HT1080 (cell line): ENCODE results near the gene PKLR. TPM values are rescaled to one million over a fixed set of nuclear protein-coding genes. Genes with fewer than 3 reads are reported as not detected.

Source experiments
- DNase-seq: peaks from one replicate; pipeline ENCODE4 v3.0.0-alpha.2; 2015; ENCODE audit warnings: low read depth
- total RNA-seq: library from RNA; depleted of rRNA; stranded (reverse); fragments of >200 nt; shearing (Covaris generic); gene quantifications from 2 replicates; pipeline ENCODE4 v1.2.3, GENCODE V29; 2014

PKLR gene
- total RNA-seq, 1 experiment from 2014 or later, result not detected

DNA sequence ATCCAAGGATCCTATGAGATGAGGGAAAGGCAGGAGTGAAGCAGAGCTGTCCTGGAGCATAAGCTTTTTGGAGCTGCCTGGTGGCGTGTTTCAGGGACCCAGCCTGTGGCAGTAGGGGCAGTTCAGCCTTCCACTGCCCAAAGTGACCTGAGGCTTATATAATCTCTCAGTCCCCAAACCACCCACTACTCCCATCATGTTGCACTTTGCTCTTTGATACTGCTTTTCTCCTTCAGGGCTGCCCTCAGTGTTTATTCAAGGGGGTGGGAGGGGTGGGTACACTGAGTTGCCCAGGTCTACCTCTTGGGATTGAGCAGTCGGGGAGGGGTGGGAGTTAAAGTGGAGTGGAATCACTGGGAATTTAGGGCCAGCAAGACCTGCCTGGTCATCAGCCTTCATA is 14.7 kb downstream of the PKLR start:
- no peak for DNase-seq

DNA sequence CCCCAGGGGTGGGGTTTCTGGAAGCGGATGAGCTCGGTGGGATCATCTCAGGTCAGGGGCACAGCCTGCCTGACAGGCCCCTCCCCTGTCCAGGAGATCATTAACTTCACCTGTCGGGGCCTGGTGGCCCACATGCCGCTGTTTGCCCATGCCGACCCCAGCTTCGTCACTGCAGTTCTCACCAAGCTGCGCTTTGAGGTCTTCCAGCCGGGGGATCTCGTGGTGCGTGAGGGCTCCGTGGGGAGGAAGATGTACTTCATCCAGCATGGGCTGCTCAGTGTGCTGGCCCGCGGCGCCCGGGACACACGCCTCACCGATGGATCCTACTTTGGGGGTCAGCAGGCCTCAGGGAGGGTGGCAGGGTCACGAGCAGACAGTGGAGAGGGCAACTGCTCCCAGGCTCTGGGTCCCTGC is 15.6 kb downstream of the PKLR start:
- DNase-seq, result no peak

DNA sequence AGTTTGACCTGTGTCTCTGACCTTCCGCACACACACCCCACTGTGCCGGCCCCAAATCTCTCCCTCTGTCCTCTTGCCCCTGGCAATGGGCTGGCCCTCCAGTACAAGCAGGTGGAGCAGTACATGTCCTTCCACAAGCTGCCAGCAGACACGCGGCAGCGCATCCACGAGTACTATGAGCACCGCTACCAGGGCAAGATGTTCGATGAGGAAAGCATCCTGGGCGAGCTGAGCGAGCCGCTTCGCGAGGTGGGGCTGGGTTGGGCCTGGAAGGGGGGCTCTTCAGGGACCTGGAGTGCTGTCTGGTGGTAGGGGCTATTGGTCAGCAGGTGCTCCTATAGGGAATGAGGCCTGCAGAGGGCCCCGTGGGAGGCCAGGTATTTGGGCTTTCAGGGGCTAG is 16.2 kb downstream of the PKLR start:
- DNase-seq, result no peak

DNA sequence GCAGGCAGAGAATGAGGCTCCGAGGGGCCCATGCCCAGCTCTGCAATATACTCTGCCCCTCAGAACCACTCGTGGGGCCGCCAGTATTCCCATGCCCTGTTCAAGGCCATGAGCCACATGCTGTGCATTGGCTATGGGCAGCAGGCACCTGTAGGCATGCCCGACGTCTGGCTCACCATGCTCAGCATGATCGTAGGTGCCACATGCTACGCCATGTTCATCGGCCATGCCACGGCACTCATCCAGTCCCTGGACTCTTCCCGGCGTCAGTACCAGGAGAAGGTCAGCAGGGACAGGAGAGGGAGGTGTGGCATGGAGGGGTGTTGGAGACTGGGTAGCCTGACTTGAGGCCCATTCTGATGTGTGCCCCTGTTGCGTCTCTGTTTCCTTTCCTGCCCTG is 16.8 kb downstream of the PKLR start:
- no peak for DNase-seq

DNA sequence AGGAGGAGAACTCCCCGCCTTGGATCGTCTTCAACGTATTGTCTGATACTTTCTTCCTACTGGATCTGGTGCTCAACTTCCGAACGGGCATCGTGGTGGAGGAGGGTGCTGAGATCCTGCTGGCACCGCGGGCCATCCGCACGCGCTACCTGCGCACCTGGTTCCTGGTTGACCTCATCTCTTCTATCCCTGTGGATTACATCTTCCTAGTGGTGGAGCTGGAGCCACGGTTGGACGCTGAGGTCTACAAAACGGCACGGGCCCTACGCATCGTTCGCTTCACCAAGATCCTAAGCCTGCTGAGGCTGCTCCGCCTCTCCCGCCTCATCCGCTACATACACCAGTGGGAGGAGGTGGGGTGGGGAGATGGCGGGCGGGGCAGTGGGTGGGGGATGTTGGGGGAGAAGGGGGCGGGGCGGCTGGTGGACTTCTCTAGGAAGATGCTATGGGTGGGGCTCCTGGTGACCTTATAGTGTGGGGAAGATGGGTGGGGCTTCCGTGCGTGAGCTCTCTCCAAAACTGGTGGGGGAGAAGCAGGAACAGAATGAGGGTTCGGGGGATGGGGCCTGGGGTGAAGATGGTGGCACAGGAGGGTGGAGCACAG is 18.6 kb downstream of the PKLR start:
- no peak for DNase-seq

DNA sequence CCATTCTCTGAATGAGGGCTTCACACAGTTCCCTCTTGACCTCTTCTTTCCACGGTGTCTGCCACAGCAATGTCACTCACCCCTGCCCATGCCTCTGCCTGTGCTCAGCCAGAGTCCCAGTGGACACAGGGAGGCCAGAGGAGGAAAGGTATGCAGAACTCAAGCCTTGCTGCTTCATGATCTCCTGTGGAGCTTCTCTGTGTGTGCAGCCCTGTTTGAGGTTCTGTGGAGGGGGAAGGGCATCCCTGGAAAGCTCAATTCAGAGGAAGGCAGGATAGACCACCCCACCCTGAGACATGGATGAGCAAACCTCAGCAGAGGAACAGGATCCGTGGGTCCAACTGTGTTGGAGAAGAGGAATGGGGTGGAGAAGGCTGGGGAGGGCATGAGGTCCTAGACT is 22.0 kb downstream of the PKLR start:
- no peak for DNase-seq

DNA sequence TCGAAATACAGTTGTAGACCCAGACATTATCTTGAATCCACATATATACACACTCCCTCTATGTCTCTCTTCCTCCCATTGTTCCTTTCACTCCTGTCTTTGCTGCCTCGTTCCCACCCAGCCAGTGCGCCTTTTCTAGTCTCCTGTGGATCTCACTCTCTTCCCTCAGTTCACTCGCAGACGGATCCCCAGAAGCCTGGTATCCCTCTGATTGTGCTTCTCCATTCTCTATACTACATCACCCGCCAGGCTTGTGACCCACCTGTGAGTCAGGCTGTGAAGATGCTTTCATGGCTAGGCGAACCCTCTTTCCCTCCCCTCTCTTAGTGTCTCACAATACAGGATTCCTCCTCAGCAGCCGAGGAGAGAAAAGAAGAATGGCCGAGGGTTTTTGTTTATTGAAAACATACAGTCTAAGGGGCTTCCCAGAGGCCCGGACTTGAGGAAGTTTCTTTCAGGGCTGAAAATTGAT is 22.5 kb downstream of the PKLR start:
- DNase-seq, result no peak

DNA sequence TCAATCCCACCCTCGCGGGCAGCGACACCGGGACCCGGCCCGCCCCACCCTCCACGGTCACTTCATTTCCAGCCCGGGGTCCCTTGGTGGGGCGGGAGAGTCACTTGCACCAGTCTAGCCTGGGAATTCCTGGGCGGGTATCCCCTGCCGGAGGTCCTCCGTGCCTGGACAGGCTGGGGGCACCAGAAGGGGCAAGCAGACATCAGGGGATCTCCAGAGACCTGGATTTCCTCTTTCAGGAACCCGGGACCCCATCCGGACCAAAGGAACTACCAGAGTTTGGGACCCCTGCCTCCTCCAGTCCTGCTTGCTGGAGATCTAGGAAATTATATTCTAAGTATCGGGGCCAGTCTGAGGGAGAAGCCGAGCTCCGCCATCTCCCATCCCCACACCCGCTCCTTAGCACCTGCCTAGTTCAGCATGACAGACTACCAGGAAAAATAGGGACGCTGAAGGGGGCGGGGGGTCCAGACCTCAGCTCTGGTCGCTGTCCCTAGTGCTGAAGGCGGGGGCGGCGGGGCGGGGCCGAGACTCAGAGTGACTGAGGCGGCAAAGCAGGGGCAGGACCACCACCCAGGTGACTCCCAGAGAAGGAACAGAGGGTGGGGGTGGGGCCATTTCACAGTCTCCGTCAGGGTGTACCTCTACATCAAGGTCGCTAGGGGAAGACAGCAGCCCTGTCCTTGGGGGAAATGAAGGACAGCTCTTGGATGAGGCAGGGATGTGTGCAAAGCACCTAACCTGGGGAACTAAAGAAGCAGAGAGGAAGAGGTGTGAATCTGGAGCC is 23.1 kb downstream of the PKLR start:
- peak; percentile 37 for DNase-seq

DNA sequence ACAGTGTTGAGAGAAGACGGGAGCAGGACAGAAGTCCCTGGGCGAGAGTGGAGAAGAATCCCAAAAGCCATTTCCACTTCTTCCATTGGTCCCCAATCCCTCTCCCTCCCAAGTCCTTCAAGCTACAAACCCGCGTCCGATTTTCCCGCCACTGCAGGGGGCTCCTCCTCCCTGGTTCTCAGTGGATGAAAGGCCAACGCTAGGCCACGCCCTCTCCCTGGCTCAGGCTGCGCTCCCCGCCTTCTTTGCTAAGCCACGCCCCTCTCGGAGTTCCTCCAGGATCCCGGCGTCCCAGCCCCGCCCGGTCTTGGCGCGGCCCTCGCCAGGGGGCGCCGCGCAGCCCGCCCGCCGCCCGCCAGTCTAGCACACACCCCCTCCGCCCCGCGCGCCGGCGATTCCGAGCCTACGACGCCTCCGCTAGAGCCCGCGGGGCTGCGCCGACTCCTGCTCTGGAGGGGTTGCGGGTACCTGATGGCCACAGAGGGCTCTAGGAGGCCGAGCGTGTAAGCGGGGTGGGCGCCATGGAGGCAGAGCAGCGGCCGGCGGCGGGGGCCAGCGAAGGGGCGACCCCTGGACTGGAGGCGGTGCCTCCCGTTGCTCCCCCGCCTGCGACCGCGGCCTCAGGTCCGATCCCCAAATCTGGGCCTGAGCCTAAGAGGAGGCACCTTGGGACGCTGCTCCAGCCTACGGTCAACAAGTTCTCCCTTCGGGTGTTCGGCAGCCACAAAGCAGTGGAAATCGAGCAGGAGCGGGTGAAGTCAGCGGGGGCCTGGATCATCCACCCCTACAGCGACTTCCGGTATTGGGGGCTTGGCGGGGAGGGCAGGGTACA is 24.0 kb downstream of the PKLR start, which contains the start of gene HCN3:
Gene HCN3, plus strand, starts transcription at position 394 of the 832 bp plus-strand sequence. Its CDS starts 128 bp downstream, at position 522.
- DNase-seq, result peak; percentile 91

DNA sequence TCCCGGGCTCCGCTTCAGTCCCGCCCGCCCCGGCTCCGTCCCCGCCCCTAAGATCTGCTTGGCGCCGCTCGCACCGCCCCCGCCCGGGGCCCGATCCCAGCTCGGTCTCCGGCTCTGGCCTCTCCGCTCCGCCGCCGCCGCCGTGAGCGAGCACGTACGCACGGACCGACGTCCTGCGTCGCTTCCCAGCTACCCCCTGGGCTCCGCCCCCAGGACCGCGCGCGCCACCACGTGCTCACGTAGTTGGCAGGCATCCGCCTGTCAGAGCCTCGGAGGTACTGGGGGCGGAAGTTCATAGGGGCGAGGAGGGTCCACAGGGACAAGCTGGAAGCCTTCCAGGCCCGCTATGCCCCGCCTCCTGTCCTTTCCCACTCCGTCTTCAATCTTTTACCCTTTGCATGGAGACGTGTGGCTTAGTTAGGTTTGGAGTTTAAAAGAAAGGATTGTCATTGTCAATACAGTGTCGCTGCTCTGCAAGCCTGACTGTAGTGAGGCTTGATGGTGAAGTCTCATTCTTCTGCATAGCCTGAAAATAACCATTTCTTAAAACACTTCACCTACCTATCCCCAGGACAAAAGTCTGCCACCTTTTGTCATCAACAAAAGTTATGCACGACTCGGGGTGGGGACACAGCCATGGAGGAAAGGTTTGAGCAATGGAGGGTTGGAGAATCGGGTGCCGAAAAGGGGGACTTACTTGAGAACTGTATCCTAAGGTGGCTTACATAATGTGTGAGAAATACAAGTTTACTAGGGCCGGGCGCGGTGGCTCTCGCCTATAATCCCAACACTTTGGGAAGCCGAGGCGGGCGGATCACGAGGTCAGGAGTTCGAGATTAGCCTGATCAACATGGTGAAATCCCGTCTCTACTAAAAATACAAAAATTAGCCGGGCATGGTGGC is 27.6 kb downstream of the PKLR start, which contains the start of gene CLK2:
Gene CLK2, minus strand, starts transcription at position 162 of the 903 bp plus-strand sequence. CDS start 2,527 bp downstream, outside the sequence.
- DNase-seq, result peak; percentile 94

DNA sequence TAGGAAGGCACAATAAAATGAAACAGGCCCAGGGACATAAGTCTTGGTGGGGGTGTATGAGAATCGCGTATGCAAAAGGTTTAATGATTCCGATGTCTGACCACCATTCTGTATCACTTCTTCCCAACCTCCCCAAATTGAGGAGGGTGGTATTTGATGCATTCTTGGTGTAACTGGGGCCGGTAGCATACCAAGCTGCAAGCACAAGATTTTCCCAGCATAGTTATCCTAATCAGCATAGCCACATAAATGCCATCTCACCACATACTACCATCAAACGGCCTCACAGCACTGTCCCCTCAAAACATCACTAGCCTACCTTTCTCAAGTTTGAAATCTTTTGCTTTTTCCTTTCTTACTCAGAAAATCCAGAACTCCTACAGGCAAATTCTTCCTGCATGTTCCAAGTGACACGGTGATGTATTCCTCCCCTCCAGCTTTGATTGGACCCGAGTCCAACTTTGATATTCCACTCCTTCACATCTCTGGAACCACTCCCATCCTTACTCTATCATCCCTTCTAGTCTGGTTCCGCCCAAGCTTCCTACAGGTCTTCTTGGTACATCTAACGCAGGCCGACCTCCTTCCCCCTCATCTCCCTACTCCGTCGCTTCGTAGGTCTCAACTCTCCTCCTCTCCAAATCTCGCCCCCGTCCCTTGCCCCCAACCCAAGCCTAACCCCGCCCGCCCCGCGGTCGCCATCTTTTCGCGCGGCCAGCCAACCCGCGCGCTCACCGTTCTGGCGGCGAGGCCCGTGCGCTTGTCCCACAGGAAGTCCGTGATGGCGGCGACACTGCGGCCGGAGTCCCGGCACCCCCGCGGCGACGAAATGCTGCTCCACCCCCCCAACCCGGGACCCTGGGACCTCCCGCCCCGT is 28.5 kb downstream of the PKLR start:
- DNase-seq, result peak; percentile 48

DNA sequence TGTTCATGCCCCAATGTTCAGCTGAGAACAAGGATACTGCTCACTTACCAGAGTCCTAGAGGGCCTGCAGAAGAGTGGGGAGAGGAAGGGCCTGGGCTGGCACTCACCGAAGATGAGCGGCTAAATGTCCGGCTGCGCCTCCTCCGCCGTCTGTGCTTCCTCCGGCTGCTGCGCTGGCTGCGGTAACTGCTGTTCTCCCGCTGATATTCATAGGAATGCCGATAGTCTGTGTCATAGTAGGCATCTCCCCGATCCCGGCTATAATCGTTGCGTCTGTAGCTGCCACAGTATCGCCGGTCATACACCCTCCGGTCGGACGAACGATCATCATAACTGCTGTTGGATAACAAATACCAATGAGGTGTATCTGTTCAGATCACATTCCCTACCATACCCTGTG is 31.9 kb downstream of the PKLR start:
- no peak for DNase-seq

DNA sequence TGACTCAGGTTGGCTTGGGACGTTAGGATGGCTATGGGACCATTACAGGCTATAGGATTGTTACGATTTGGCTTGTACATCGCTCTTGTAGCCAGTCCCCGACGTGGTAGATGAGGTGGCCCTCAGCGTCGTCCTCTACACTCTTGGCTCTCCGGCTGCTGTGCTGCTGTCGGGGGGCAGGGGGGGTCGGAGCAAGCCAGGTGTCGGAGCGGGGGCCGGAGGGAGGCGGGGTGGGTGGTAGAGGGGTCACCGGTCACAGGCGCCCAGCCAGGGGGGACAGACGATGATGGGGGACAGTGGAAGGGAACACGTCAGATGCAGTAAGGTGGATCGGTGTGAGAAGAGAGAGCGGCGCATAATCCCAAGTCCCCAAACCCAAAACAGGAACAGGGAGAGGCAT is 32.6 kb downstream of the PKLR start:
- no peak for DNase-seq

DNA sequence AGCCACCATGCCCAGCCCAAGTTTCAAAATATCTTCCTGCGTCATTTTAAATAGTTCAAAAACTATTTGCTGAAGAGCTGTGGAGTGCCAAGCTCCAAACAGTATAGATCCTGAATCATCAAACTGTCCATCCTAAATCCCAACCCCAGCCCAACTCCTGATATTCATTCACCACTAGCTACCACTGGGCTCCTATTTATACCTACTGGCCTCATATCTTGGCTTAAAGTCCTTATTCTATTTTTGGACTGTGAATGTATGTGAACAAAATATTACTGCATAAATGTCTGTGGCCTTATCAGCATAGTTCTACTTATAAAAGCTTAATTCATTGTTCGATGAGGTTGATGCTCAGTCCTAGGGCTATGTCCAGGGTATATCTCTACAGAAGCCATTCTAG is 33.9 kb downstream of the PKLR start:
- DNase-seq, result no peak

DNA sequence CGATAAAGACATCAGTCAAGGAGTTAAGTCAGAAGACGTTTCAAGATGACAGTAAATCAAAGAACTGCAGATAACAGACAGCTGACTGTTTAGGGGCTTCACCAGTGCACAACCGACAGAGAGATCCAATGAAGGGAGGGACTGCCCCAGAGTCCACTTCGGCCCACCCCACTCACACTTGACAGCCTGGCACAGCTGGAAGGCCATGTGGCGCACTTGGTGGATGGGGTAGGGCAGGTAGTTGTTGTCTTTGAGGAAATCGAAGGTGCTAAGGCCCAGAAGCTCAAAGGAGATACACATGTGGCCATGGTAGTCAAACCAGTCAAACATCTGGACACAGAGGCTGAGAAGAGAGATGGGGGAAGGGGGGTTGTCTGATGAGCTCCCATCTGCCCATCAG is 34.7 kb downstream of the PKLR start:
- DNase-seq, result no peak

DNA sequence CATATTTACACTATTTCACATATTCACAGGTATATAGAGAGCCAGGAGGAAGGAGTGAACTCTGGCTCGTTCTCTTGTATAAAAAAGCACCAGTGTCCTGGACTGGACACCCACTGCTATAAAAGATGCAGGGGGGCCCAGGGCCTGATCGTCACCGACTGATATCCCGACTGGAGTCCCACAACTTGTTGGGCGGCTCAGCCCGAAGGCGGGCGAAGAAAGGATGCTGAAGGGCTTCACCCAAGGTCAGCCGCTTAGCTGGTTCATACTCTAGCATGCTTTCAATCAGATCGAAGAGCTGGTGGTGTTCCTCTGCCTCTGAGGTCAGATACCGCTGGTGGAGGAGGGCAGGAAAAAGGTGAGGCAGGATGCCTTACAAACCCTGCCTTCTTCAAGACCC is 38.2 kb downstream of the PKLR start:
- DNase-seq, result no peak

DNA sequence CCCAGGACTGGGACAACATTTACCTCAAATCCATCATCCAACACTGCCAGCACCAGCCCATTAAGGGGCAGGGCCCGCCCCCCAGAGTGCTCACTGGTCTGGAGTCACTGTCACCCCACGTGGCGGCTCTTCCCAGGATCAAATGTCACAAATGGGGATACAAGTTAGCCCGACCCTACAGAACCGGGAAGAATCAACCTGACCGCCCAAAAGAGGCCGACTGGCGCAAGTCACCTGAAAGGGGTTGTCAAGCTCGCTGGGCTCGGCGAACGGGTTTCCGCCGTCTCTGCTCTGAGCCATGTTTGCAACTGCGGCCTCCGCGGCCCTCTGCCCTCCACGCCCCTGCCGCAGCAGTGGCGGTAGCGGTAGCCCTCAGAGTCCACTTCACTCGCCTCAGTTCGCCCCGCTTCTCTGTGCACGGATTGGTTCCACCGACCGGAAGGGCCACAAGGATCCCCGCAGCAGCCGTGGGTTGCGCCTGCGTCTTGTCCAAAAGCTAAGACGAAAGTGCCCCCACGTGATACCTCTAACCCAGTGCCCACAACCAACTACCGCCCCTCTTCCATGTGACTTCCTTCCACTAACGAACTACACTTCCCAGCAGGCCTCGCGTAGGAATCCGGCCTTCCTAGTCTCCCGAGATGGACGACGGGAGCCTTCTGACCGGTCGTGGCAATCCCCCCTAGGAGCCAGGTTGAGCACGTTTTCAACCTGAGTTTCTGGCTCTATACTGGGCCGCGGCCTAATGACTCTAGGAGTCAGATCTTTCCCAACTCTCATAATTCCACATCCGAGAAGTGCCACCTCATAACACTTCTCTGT is 39.2 kb downstream of the PKLR start, which contains the start of gene SCAMP3:
Gene SCAMP3, minus strand, starts transcription at position 509 of the 822 bp plus-strand sequence. Its CDS starts 209 bp downstream, at position 300.
- DNase-seq, result peak; percentile 99

DNA sequence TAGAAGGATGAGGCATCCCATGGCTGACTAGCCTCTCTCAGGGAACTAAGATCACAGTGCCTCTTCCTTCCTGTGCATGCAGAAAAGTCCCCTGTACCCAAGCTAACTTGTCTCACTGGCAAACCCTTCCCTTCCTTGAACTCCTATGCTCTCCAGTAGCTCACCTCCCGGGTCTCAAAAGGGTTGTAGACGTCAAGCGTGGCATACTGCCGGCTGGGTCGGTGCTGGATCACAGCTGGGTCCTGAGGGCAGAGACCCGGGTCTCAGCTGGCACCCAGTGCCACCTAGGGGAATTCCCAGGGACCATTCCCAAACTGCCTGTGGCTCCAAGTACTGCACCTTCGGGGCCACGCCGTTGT is 39.8 kb downstream of the PKLR start:
- DNase-seq, result no peak

DNA sequence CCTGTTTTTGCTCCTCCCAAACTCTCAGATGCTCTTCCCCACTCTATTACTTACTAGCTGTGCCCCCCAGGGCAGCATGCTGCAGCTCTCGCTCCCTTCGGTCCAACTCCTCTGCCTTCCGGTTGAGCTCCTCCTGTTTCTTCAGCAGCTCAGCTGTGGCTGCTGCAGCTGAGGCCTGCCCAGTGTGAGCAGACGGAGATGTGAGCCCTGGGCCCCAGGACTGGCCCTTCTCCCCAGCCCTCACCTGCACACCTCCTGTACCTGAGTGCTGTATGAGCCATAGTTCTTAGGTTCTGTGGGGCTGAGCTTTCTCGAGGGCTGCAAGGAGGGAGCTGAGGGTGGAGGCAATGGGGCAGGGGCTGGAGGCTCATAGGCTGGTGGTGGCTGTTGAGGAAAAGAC is 41.0 kb downstream of the PKLR start:
- no peak for DNase-seq
